SK-N-MC (cell line): ENCODE results near the gene TDRD6.
"Not testable (repeated sequence)": the region's sequence is repeated elsewhere in the genome, so short reads cannot be mapped to it uniquely, and the experiment has no call there.

Source experiments
- DNase-seq: peaks from one replicate; pipeline ENCODE4 v3.0.0-alpha.2; 2011; ENCODE audit warnings: low read depth, low spot score
- H3K27ac ChIP-seq: fragments of 200-600 bp; sonication (generic); 2 replicates; pipeline ENCODE4 v1.5.1; 2016; ENCODE audit warnings: mixed run types
- H3K36me3 ChIP-seq: fragments of 200-600 bp; sonication (generic); 2 replicates; pipeline ENCODE4 v1.6.1; 2017; ENCODE audit warnings: antibody characterized with exemption, low read length, mixed read lengths; ENCODE audit not compliant: insufficient read depth
- H3K4me3 ChIP-seq: fragments of 200-600 bp; sonication (generic); 2 replicates; pipeline ENCODE4 v1.5.1; 2016
- H3K9ac ChIP-seq: fragments of 200-600 bp; sonication (generic); 2 replicates; pipeline ENCODE4 v1.8.0; 2017; ENCODE audit warnings: mixed run types, mixed read lengths; ENCODE audit not compliant: insufficient read length
- H3K9me3 ChIP-seq: fragments of 200-600 bp; sonication (generic); 2 replicates; pipeline ENCODE4 v1.6.1; 2017; ENCODE audit warnings: low read depth, mild to moderate bottlenecking, antibody characterized with exemption, low read length, moderate library complexity, mixed read lengths
- EZH2 ChIP-seq: fragments of 200-600 bp; sonication (generic); IDR thresholded peaks from one replicate; pipeline ENCODE4 v1.6.1; 2017; ENCODE audit warnings: antibody characterized with exemption
- FOXP2 ChIP-seq: optimal IDR thresholded peaks from 2 replicates; pipeline ENCODE3; 2011; ENCODE audit warnings: mild to moderate bottlenecking, moderate library complexity; ENCODE audit not compliant: insufficient read depth; ENCODE audit errors: extremely low read length, control extremely low read depth
- POLR2AphosphoS5 ChIP-seq: IDR thresholded peaks from 2 replicates; pipeline ENCODE4 v1.6.1; 2012; ENCODE audit warnings: mild to moderate bottlenecking, low read depth, low read length, borderline replicate concordance

The TDRD6 gene, protein sequence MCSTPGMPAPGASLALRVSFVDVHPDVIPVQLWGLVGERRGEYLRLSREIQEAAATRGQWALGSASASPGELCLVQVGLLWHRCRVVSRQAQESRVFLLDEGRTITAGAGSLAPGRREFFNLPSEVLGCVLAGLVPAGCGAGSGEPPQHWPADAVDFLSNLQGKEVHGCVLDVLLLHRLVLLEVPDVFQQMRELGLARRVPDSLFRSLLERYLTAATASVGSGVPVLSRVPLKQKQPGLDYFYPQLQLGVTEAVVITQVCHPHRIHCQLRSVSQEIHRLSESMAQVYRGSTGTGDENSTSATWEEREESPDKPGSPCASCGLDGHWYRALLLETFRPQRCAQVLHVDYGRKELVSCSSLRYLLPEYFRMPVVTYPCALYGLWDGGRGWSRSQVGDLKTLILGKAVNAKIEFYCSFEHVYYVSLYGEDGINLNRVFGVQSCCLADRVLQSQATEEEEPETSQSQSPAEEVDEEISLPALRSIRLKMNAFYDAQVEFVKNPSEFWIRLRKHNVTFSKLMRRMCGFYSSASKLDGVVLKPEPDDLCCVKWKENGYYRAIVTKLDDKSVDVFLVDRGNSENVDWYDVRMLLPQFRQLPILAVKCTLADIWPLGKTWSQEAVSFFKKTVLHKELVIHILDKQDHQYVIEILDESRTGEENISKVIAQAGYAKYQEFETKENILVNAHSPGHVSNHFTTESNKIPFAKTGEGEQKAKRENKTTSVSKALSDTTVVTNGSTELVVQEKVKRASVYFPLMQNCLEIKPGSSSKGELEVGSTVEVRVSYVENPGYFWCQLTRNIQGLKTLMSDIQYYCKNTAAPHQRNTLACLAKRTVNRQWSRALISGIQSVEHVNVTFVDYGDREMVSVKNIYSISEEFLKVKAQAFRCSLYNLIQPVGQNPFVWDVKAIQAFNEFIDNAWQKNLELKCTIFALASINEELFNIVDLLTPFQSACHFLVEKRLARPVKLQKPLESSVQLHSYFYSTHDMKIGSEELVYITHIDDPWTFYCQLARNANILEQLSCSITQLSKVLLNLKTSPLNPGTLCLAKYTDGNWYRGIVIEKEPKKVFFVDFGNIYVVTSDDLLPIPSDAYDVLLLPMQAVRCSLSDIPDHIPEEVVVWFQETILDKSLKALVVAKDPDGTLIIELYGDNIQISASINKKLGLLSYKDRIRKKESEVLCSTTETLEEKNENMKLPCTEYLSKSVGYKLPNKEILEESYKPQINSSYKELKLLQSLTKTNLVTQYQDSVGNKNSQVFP (N-terminal part only)

DNA sequence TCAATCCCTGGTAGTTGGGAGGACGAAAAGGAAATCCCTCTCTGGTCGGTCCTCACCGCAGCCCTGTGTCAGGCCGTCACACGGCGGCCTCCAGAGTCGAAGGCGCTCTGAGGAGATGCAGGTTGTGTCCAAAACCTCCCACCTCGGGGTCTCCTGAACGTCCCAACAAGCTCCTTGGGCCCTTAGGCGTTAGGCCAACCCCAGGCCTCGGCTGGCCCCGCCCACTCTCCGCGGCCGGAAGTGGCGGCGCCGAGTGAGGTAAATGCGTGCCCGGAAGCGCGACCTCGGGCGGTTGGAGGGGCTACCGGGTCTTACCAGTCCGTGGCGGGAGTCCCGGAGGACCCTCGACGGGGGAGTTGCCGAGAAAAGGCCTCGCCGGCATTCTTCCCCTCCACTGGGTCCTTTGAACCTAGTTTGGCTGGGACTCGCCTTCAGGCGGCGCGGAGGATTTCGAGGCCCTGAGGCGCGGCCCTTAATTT, at the start of gene TDRD6:
Gene TDRD6, plus strand, starts transcription at position 267 of the 479 bp plus-strand sequence. CDS start 244 bp downstream, outside the sequence.
- no peak within 1 kb of the TSS for H3K9ac ChIP-seq
- no peaks in the 10 kb centered on the region for H3K9me3 ChIP-seq
- no peak for DNase-seq
- no peak within 1 kb of the TSS for H3K27ac ChIP-seq
- H3K4me3 ChIP-seq, result no peak within 1 kb of the TSS
- TF ChIP-seq EZH2, result no peak
- TF ChIP-seq FOXP2, result no peak
- TF ChIP-seq POLR2AphosphoS5, result no peak
- no peaks in the 10 kb centered on the region for H3K36me3 ChIP-seq

DNA sequence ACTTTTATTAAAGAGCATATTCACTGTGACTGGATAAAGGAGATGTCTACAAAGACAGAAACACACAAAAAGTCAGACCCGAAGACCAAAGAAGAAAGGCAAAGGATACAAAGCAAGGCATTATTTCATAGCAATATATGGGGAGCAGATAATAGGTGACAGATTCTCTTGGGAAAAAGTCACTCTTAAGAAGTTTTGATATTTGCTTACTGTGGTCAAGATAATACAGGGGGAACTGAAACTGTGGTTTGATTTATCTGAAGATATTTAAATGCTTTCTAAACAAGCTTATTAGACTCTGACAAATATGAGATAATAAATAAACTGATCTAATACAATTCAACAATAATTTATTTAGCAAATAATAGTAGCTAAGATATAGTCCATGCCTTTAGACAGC, 49.8 kb upstream of the TDRD6 start:
- Histone ChIP-seq H3K9ac (no peak overlapping the region), H3K36me3 (no peaks in the 10 kb centered on the region), H3K27ac (no peak overlapping the region), H3K9me3 (no peaks in the 10 kb centered on the region), H3K4me3 (no peak overlapping the region)
- DNase-seq, result no peak
- TF ChIP-seq POLR2AphosphoS5, result no peak
- TF ChIP-seq EZH2, result no peak
- TF ChIP-seq FOXP2, result no peak

DNA sequence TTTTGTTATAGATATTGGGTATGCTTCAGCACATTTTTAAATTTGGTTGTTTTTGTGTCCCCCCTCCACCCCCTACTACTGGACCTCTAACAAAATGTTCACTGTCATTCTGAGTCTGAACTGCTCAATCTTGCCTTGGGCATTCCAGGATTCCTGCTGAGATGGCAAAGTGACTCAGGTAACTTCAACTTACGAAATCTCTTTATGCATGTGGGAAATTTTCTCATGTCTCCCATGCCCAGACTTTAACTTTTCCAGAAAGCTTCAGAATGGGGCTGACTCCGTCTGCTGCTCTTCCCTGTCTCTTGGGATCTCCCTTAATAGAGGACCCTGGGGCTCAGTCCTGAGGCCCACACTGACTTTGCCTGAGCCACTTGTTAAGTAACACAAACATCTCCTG, 49.0 kb upstream of the TDRD6 start:
- no peak overlapping the region for H3K4me3 ChIP-seq
- H3K9me3 ChIP-seq, result no peaks in the 10 kb centered on the region
- no peak overlapping the region for H3K9ac ChIP-seq
- no peaks in the 10 kb centered on the region for H3K36me3 ChIP-seq
- no peak overlapping the region for H3K27ac ChIP-seq
- no peak for DNase-seq
- TF ChIP-seq EZH2, result no peak
- no peak for TF ChIP-seq FOXP2

DNA sequence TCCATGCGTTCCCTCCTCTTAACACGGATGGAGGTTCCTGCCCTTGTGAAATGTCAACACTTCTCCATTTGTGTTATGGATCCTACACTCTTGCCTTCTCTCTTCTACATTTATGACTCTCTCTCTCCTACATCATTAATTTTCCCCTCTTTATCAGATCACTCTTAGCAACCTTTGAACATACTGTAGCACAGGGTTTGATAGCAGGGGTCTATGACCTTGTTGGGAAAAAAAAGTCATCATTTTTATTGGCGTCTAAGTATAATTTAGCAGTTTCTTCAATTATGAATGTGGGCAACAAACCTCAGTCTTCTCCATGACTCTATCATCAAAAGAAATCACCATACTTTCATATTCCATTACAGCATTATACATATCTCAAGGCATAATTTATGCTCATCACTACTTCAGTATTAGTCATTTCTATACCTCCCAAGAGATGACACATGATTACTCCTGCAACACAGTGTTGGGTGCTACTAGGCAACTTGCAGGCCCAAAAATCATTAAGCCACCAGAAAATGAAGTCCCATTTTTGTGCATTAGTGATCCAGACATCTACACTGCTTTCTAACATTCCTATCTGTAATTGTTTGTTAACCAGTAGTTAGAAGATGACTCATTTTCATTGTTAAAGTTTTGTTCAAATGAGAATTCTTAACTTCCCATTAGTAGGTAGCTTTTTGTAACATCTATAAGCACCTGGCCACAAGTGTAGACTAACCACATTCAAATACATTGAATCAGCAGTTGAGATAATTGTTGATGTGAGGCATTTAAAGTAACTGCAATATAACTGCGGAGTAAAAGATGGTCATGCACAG, 44.5 kb upstream of the TDRD6 start:
- no peak for TF ChIP-seq FOXP2
- no peak for TF ChIP-seq EZH2
- no peak for TF ChIP-seq POLR2AphosphoS5
- no peak for DNase-seq
- no peak overlapping the region for H3K4me3 ChIP-seq
- H3K27ac ChIP-seq, result no peak overlapping the region
- no peaks in the 10 kb centered on the region for H3K36me3 ChIP-seq
- H3K9ac ChIP-seq, result no peak overlapping the region
- no peaks in the 10 kb centered on the region for H3K9me3 ChIP-seq

DNA sequence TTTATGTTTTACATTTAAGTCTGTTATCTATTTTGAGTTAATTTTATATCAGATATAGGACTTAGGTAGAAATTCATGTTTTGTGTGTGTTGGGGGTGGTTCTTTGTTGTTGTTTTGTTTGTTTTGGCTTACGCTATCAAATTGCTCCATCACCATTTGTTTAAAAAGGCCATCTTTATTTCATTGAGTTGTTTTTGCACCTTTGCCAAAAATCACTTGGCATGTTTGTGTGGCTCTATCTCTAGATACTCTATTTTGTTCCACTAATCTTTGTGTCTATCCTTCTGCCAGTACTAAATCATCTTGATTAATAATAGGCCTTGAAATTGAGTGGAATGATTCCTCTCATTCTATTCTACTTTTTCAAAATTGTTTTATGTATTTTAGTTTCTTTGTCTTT, 42.4 kb upstream of the TDRD6 start:
- no peak overlapping the region for H3K4me3 ChIP-seq
- H3K9me3 ChIP-seq, result no peaks in the 10 kb centered on the region
- TF ChIP-seq FOXP2, result no peak
- TF ChIP-seq POLR2AphosphoS5, result no peak
- TF ChIP-seq EZH2, result no peak
- no peak overlapping the region for H3K9ac ChIP-seq
- no peaks in the 10 kb centered on the region for H3K36me3 ChIP-seq
- no peak overlapping the region for H3K27ac ChIP-seq
- no peak for DNase-seq

DNA sequence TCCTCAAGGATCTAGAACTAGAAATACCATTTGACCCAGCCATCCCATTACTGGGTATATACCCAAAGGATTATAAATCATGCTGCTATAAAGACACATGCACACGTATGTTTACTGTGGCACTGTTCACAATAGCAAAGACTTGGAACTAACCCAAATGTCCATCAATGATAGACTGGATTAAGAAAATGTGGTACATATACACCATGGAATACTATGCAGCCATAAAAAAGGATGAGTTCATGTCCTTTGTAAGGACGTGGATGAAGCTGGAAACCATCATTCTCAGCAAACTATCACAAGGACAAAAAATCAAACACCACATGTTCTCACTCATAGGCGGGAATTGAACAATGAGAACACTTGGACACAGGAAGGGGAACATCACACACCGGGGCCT, 39.6 kb upstream of the TDRD6 start:
- H3K9ac ChIP-seq, DNase-seq, H3K9me3 ChIP-seq, H3K4me3 ChIP-seq, H3K36me3 ChIP-seq, H3K27ac ChIP-seq: not testable (repeated sequence)

DNA sequence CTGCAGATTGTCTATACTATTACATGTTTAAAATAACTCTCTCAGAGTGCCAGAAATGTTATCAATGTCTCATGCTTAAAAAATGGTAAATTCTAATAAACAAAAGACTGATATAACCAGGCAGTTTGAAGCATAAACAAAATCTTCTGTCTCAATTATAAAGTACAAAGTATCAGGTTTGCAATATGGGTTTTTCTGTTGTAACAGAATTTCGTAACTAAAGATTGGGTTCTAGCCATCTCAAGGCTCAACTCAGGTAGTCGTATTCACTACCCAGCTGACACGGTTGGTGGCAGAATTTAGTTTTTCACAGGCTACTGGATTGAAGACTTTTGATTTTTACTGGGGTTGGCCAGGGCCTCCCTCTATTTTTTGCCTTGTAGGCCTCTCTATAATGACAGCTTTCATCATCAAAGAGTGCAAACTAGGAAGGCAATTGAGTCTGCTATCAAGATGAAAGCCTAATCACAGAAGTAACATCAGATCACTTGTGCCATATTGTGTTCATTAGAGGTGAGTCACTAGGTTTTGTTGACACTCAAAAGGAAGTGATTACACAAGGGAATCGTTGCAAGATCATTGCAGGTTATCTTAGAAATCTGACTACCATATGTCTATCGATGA, 38.7 kb upstream of the TDRD6 start:
- Histone ChIP-seq H3K9me3 (no peaks in the 10 kb centered on the region), H3K4me3 (no peak overlapping the region), H3K27ac (no peak overlapping the region), H3K36me3 (no peaks in the 10 kb centered on the region), H3K9ac (no peak overlapping the region)
- DNase-seq, result no peak
- TF ChIP-seq FOXP2, result no peak
- TF ChIP-seq POLR2AphosphoS5, result no peak
- TF ChIP-seq EZH2, result no peak
